HG02759 (cell line): ENCODE data around the gene ZNF543.
"Not testable (repeated sequence)": the region's sequence is repeated elsewhere in the genome, so short reads cannot be mapped to it uniquely, and the experiment has no call there.

Experiments
- ATAC-seq: cut with Tn5 transposase; IDR thresholded peaks from one replicate; pipeline ENCODE4 v1.9.1; 2021; ENCODE audit warnings: mild to moderate bottlenecking, moderate library complexity; ENCODE audit not compliant: unreplicated experiment

ZNF543 gene

GRCh38 chr19:57319869-57320179 is 448 bp upstream of the ZNF543 start:
- ATAC-seq = no peak

- ATAC-seq = no peak
These were observed 844 bp downstream of the ZNF543 start for GRCh38 chr19:57321116-57321515.

GRCh38 chr19:57321751-57322150 is 1.5 kb downstream of the ZNF543 start:
- no peak for ATAC-seq

GRCh38 chr19:57324992-57325391 is 4.7 kb downstream of the ZNF543 start:
- ATAC-seq = no peak

GRCh38 chr19:57327993-57328392 is 7.7 kb downstream of the ZNF543 start:
- no peak for ATAC-seq

GRCh38 chr19:57334191-57334590 is 13.9 kb downstream of the ZNF543 start:
- no peak for ATAC-seq

- ATAC-seq = no peak
These were observed 18.6 kb downstream of the ZNF543 start for GRCh38 chr19:57338877-57339276.

- no peak for ATAC-seq
These were observed 22.3 kb downstream of the ZNF543 start for GRCh38 chr19:57342582-57342981.

GRCh38 chr19:57348136-57348535 is 27.9 kb downstream of the ZNF543 start:
- ATAC-seq = no peak

GRCh38 chr19:57350877-57351805 is 30.9 kb downstream of the ZNF543 start, which contains the start of gene ZNF304:
ZNF304 (plus strand) TSS chr19:57351271; CDS start chr19:57351665, 394 bp downstream.
- ATAC-seq = peak; percentile 100

- ATAC-seq = no peak
These were observed 31.6 kb downstream of the ZNF543 start for GRCh38 chr19:57351867-57352266.

GRCh38 chr19:57355916-57356315 is 35.6 kb downstream of the ZNF543 start:
- ATAC-seq = no peak

- ATAC-seq = no peak
These were observed 37.1 kb downstream of the ZNF543 start for GRCh38 chr19:57357406-57357805.

GRCh38 chr19:57359300-57359699 is 39.0 kb downstream of the ZNF543 start:
- no peak for ATAC-seq

GRCh38 chr19:57362419-57362818 is 42.1 kb downstream of the ZNF543 start:
- ATAC-seq = no peak

- ATAC-seq = peak; percentile 92
These were observed 42.9 kb downstream of the ZNF543 start, which contains the start of the genes TRAPPC2B and ZNF547 for GRCh38 chr19:57362997-57363687. TRAPPC2B (plus strand) TSS chr19:57363551; CDS start chr19:57364834, 1,283 bp downstream. ZNF547 (plus strand) TSS chr19:57363551; CDS start chr19:57368556, 5,005 bp downstream.

GRCh38 chr19:57363688-57364181 is 43.5 kb downstream of the ZNF543 start:
- ATAC-seq = no peak

GRCh38 chr19:57366776-57367175 is 46.5 kb downstream of the ZNF543 start:
- ATAC-seq = no peak

GRCh38 chr19:57374179-57374578 is 53.9 kb downstream of the ZNF543 start:
- no peak for ATAC-seq

GRCh38 chr19:57374647-57375046 is 54.4 kb downstream of the ZNF543 start:
- not testable (repeated sequence) for ATAC-seq

GRCh38 chr19:57376151-57376550 is 55.9 kb downstream of the ZNF543 start:
- no peak for ATAC-seq
